ENCODE results near the gene CYB561D2.

Gene CYB561D2

GRCh38 chr3:50390508-50391224 is 40.0 kb downstream of the CYB561D2 start:
- DNase-seq (ENCODE audit: low spot score) = no peak

- no peak for DNase-seq (ENCODE audit: low spot score)
These were observed 41.5 kb downstream of the CYB561D2 start for GRCh38 chr3:50392101-50392715.

GRCh38 chr3:50393061-50393460 is 42.4 kb downstream of the CYB561D2 start:
- no peak for DNase-seq (ENCODE audit: low spot score)

GRCh38 chr3:50395070-50395860 is 44.6 kb downstream of the CYB561D2 start:
- no peak for DNase-seq (ENCODE audit: low spot score)

- no peak for DNase-seq (ENCODE audit: low spot score)
These were observed 45.8 kb downstream of the CYB561D2 start for GRCh38 chr3:50396502-50396901.

GRCh38 chr3:50401978-50402595 is 51.4 kb downstream of the CYB561D2 start:
- DNase-seq (ENCODE audit: low spot score) = no peak

All from CD4-positive, alpha-beta T cell treated with Interleukin-6 at 100 ng/mL for 8 hours (primary cell).